IMR-90 (cell line): ENCODE data around the gene MAGI3. TPM values are rescaled to one million over a fixed set of nuclear protein-coding genes. Genes with fewer than 3 reads are reported as not detected.

Experiments
- ATAC-seq: fragments of 200-7000 bp; cut with Tn5 transposase; 2 replicates; pipeline ENCODE4 v1.9.1; 2020; ENCODE audit warnings: low read depth, mild to moderate bottlenecking, moderate library complexity
- BruUV-seq: library from RNA; stranded (reverse); fragments of 400-500 nt; replicated peaks from 2 replicates; lab custom pipeline; 2021; lab: Mats Ljungman, UMichigan
- CTCF ChIA-PET: fragments of 300-600 bp; formaldehyde crosslinking; extraction: SDS; loops from one replicate; lab custom pipeline; 2021; ENCODE audit warnings: antibody characterized with exemption; lab: Yijun Ruan, JAX
- POLR2A ChIA-PET: fragments of 300-600 bp; sonication (Branson Sonifier 250); formaldehyde crosslinking; loops from one replicate; lab custom pipeline; 2022; ENCODE audit warnings: antibody characterized with exemption; ENCODE audit not compliant: unreplicated experiment; lab: Charles Lee
- DNase-seq: peaks from one replicate; pipeline ENCODE4 v3.0.0; 2013
- H2AFZ ChIP-seq: replicated peaks from 2 replicates; pipeline ENCODE3; 2013; ENCODE audit warnings: low read length, mild to moderate bottlenecking; ENCODE audit not compliant: poor library complexity
- H2AK5ac ChIP-seq: 2 replicates; pipeline ENCODE4 v1.6.1; 2013; ENCODE audit warnings: low read depth, low read length, inconsistent platforms
- H2AK9ac ChIP-seq: replicated peaks from 2 replicates; pipeline ENCODE3; 2013; ENCODE audit warnings: mild to moderate bottlenecking, low read depth, low read length, moderate library complexity; ENCODE audit not compliant: poor library complexity
- H2BK120ac ChIP-seq: 2 replicates; pipeline ENCODE4 v1.6.1; 2013; ENCODE audit warnings: low read depth, low read length, inconsistent platforms
- H2BK15ac ChIP-seq: 3 replicates; pipeline ENCODE4 v1.6.1; 2013; ENCODE audit warnings: low read depth, low read length, inconsistent platforms
- H2BK20ac ChIP-seq: 2 replicates; pipeline ENCODE4 v1.6.1; 2013; ENCODE audit warnings: low read depth, mild to moderate bottlenecking, inconsistent platforms, low read length, moderate library complexity
- H2BK5ac ChIP-seq: 2 replicates; pipeline ENCODE4 v1.6.1; 2013; ENCODE audit warnings: mild to moderate bottlenecking, low read depth, low read length, inconsistent platforms; ENCODE audit not compliant: poor library complexity, severe bottlenecking
- H3K14ac ChIP-seq: replicated peaks from 2 replicates; pipeline ENCODE4 v1.6.1; 2013; ENCODE audit warnings: low read depth, low read length, inconsistent platforms
- H3K18ac ChIP-seq: 2 replicates; pipeline ENCODE4 v1.6.1; 2013; ENCODE audit warnings: low read depth, low read length, control low read depth
- H3K23ac ChIP-seq: 2 replicates; pipeline ENCODE4 v1.6.1; 2013; ENCODE audit warnings: low read depth, low read length, inconsistent platforms
- H3K27ac ChIP-seq: 2 replicates; pipeline ENCODE4 v1.5.1; 2013; ENCODE audit warnings: mild to moderate bottlenecking, control low read depth, low read length; ENCODE audit not compliant: insufficient read depth
- H3K27me3 ChIP-seq: 2 replicates; pipeline ENCODE4 v1.6.1; 2013; ENCODE audit warnings: low read length; ENCODE audit not compliant: control insufficient read depth, insufficient read depth
- H3K36me3 ChIP-seq: 2 replicates; pipeline ENCODE4 v1.6.1; 2013; ENCODE audit warnings: low read length, mixed read lengths; ENCODE audit not compliant: control insufficient read depth, insufficient read depth
- H3K4ac ChIP-seq: 2 replicates; pipeline ENCODE4 v1.6.1; 2013; ENCODE audit warnings: low read depth, low read length, inconsistent platforms
- H3K4me1 ChIP-seq: 2 replicates; pipeline ENCODE4 v1.6.1; 2013; ENCODE audit warnings: low read length, mixed read lengths; ENCODE audit not compliant: control insufficient read depth, insufficient read depth
- H3K4me2 ChIP-seq: 2 replicates; pipeline ENCODE4 v1.6.1; 2013; ENCODE audit warnings: low read depth, mild to moderate bottlenecking, control low read depth, low read length, moderate library complexity
- H3K4me3 ChIP-seq: 2 replicates; pipeline ENCODE4 v1.5.1; 2013; ENCODE audit warnings: low read depth, mild to moderate bottlenecking, control low read depth, low read length, moderate library complexity; ENCODE audit not compliant: insufficient read depth
- H3K56ac ChIP-seq: 2 replicates; pipeline ENCODE4 v1.6.1; 2013; ENCODE audit warnings: low read length, inconsistent platforms; ENCODE audit not compliant: insufficient read depth; ENCODE audit errors: extremely low read depth
- H3K79me1 ChIP-seq, 2 experiments: 2 replicates each; pipeline ENCODE4 v1.6.1; 2013; ENCODE audit warnings: low read length in 2 of 2, inconsistent platforms in 1 of 2, low read depth in 1 of 2
- H3K9ac ChIP-seq: 2 replicates; pipeline ENCODE4 v1.6.1; 2013; ENCODE audit warnings: low read depth, low read length, control low read depth
- H3K9me1 ChIP-seq: 2 replicates; pipeline ENCODE4 v1.6.1; 2013; ENCODE audit warnings: low read length, inconsistent platforms; ENCODE audit not compliant: insufficient read depth
- H3K9me3 ChIP-seq: 2 replicates; pipeline ENCODE4 v1.6.1; 2013; ENCODE audit warnings: low read length; ENCODE audit not compliant: control insufficient read depth, insufficient read depth
- H4K20me1 ChIP-seq: 2 replicates; pipeline ENCODE4 v1.6.1; 2013; ENCODE audit warnings: low read length, inconsistent platforms; ENCODE audit not compliant: insufficient read depth
- H4K5ac ChIP-seq: 2 replicates; pipeline ENCODE4 v1.6.1; 2013; ENCODE audit warnings: mild to moderate bottlenecking, low read depth, low read length, control low read depth
- H4K8ac ChIP-seq, 2 experiments: 2 replicates each; pipeline ENCODE4 v1.6.1; 2013; ENCODE audit warnings: low read depth in 2 of 2, low read length in 2 of 2, control low read depth in 1 of 2, inconsistent platforms in 1 of 2
- H4K91ac ChIP-seq: 2 replicates; pipeline ENCODE4 v1.6.1; 2013; ENCODE audit warnings: low read depth, low read length, inconsistent platforms; ENCODE audit not compliant: insufficient read depth
- BHLHE40 ChIP-seq: fragments of 150-350 bp; IDR thresholded peaks from 2 replicates; pipeline ENCODE4 v1.6.1; 2016; ENCODE audit warnings: mild to moderate bottlenecking, low read depth, low read length
- CEBPB ChIP-seq: IDR thresholded peaks from 2 replicates; pipeline ENCODE4 v1.6.1; 2012; ENCODE audit warnings: low read depth, low read length, improper control_type of control experiment
- CHD1 ChIP-seq: IDR thresholded peaks from 2 replicates; pipeline ENCODE4 v1.6.1; 2012; ENCODE audit warnings: low read depth, low read length, improper control_type of control experiment
- CTCF ChIP-seq: conservative IDR thresholded peaks from 2 replicates; pipeline ENCODE4 v1.5.1; 2012; ENCODE audit warnings: mild to moderate bottlenecking, low read depth, low read length, improper control_type of control experiment
- ELK1 ChIP-seq: fragments of 150-350 bp; IDR thresholded peaks from 2 replicates; pipeline ENCODE4 v1.6.1; 2016; ENCODE audit warnings: low read depth, mild to moderate bottlenecking, low read length, moderate library complexity, borderline replicate concordance
- FOS ChIP-seq: fragments of 150-350 bp; IDR thresholded peaks from 2 replicates; pipeline ENCODE4 v1.6.1; 2016; ENCODE audit warnings: low read depth, low read length
- MAFK ChIP-seq: IDR thresholded peaks from 2 replicates; pipeline ENCODE4 v1.6.1; 2012; ENCODE audit warnings: low read depth, low read length, improper control_type of control experiment
- MAZ ChIP-seq: IDR thresholded peaks from 2 replicates; pipeline ENCODE4 v1.6.1; 2012; ENCODE audit warnings: low read depth, mild to moderate bottlenecking, low read length, improper control_type of control experiment, moderate library complexity, borderline replicate concordance
- MXI1 ChIP-seq: IDR thresholded peaks from 2 replicates; pipeline ENCODE4 v1.6.1; 2012; ENCODE audit warnings: low read depth, mild to moderate bottlenecking, low read length, moderate library complexity, borderline replicate concordance
- NFE2L2 ChIP-seq: fragments of 150-350 bp; IDR thresholded peaks from 2 replicates; pipeline ENCODE4 v1.6.1; 2016; ENCODE audit warnings: low read depth, mild to moderate bottlenecking, low read length
- POLR2A ChIP-seq: IDR thresholded peaks from 2 replicates; pipeline ENCODE4 v1.6.1; 2012; ENCODE audit warnings: mild to moderate bottlenecking, low read depth, low read length
- RAD21 ChIP-seq: IDR thresholded peaks from 2 replicates; pipeline ENCODE4 v1.6.1; 2012; ENCODE audit warnings: low read length, improper control_type of control experiment
- RCOR1 ChIP-seq: IDR thresholded peaks from 2 replicates; pipeline ENCODE4 v1.6.1; 2012; ENCODE audit warnings: mild to moderate bottlenecking, low read length, improper control_type of control experiment; ENCODE audit not compliant: insufficient replicate concordance
- RFX5 ChIP-seq: IDR thresholded peaks from 2 replicates; pipeline ENCODE4 v1.8.0; 2012; ENCODE audit warnings: low read depth, mild to moderate bottlenecking, low read length, moderate library complexity
- SMC3 ChIP-seq: fragments of 150-350 bp; IDR thresholded peaks from 2 replicates; pipeline ENCODE4 v1.6.1; 2016; ENCODE audit warnings: low read depth, mild to moderate bottlenecking, antibody characterized with exemption, low read length, moderate library complexity
- USF2 ChIP-seq: fragments of 150-350 bp; IDR thresholded peaks from 2 replicates; pipeline ENCODE4 v1.6.1; 2017; ENCODE audit warnings: mild to moderate bottlenecking, antibody characterized with exemption, low read length, low read depth
- WGBS, 2 experiments: methylation state at CpG; one replicate each; pipeline versions ENCODE4 v1.1.5 to v1.1.7; 2013; ENCODE audit warnings: missing lambda C conversion rate in 2 of 2; ENCODE audit not compliant: insufficient read length in 1 of 2; ENCODE audit errors: extremely low coverage in 2 of 2; 5-methylcytosine and 5-hydroxymethylcytosine counted together
- dilution Hi-C: fragments of 300-500 bp; cut with HindIII; formaldehyde crosslinking; loops from one replicate; pipeline ENCODE4 v1.14.3; 2018; ENCODE audit warnings: low sequenced_read_pairs; ENCODE audit not compliant: unreplicated experiment
- in situ Hi-C: fragments of 300-500 bp; cut with MboI; formaldehyde crosslinking; loops from 3 replicates; pipeline ENCODE4 v1.14.3; 2019; ENCODE audit warnings: low sequenced_read_pairs, inconsistent platforms, mixed read lengths
- intact Hi-C: fragments of 100-400 bp; cut with micrococcal nuclease; formaldehyde crosslinking; loops from 2 replicates; pipeline ENCODE4 v1.10.0; 2022
- polyA plus RNA-seq, 3 experiments: library from polyadenylated mRNA; depleted of rRNA; stranded (reverse); fragments of >200 nt; gene quantifications; 2 replicates each; pipeline ENCODE4 v1.2.3, GENCODE V29; 2012; ENCODE audit warnings: low replicate concordance in 1 of 3
- total RNA-seq: library from RNA; depleted of rRNA; stranded (reverse); fragments of >200 nt; gene quantifications from 2 replicates; pipeline ENCODE4 v1.2.3, GENCODE V29; 2012

MAGI3 gene
- total and polyA plus RNA-seq, 2 of the 4 experiments (the other 2 are of a cell fraction) = 2.5 to 8.8 TPM

- no peak overlapping the region for H3K23ac ChIP-seq
- H3K27ac ChIP-seq = no peak overlapping the region
- H4K91ac ChIP-seq = no peak overlapping the region
- ATAC-seq (no peak), DNase-seq (no peak)
- CTCF ChIA-PET = interaction anchor here (1.2 kb wide), 1 partner anchor 10 kb away, joined by 3 read pairs; no protein-coding TSS in a partner anchor
- no peaks in the 10 kb centered on the region for H3K4me1 ChIP-seq
- H3K27me3 ChIP-seq = no peaks in the 10 kb centered on the region
- H3K4ac ChIP-seq = no peak overlapping the region
- TF ChIP-seq ELK1 (no peak), RFX5 (no peak), MAFK (no peak), NFE2L2 (no peak), MAZ (no peak), POLR2A (no peak), CEBPB (no peak), BHLHE40 (no peak), MXI1 (no peak), CTCF (no peak), USF2 (no peak), CHD1 (no peak), SMC3 (no peak), FOS (no peak), RAD21 (no peak), RCOR1 (no peak)
- no peak overlapping the region for H2BK15ac ChIP-seq
- no peak overlapping the region for H3K4me3 ChIP-seq
- H2BK120ac ChIP-seq = no peak overlapping the region
- in situ Hi-C loops (loop anchor here (10.0 kb wide), 1 partner anchor 274 kb away; no protein-coding TSS in a partner anchor), dilution Hi-C loops (no loop called here), intact Hi-C loops (loop anchor here (5.0 kb wide), 1 partner anchor 47 kb away; no protein-coding TSS in a partner anchor)
- H3K36me3 ChIP-seq = peaks cover 2% of the 10 kb centered on the region; the same call in 1 of the 2 replicates
- POLR2A ChIA-PET = no interaction called here
- H2BK5ac ChIP-seq = no peak overlapping the region
- no peaks in the 10 kb centered on the region for H4K20me1 ChIP-seq
- no peaks in the 10 kb centered on the region for H3K79me1 ChIP-seq
- no peak overlapping the region for H4K5ac ChIP-seq
- no TSS peak for BruUV-seq
- H2BK20ac ChIP-seq = no peak overlapping the region
- H2AFZ ChIP-seq = no peak overlapping the region
- 100% methylated on average over 2 of the region's 9 CpGs; no CpG with 5 or more reads in 1 of the 2 experiments for WGBS, 2 experiments
- no peaks in the 10 kb centered on the region for H3K9me3 ChIP-seq
- H3K4me2 ChIP-seq = no peak overlapping the region
- no peak overlapping the region for H3K18ac ChIP-seq
- H3K56ac ChIP-seq = no peak overlapping the region
- no peak overlapping the region for H2AK5ac ChIP-seq
- no peak overlapping the region for H2AK9ac ChIP-seq
- H4K8ac ChIP-seq = no peak overlapping the region
- no peak overlapping the region for H3K9ac ChIP-seq
- no peak overlapping the region for H3K14ac ChIP-seq
- H3K9me1 ChIP-seq = no peaks in the 10 kb centered on the region
These were observed 268.7 kb downstream of the MAGI3 start for GRCh38 chr1:113659035-113659434.
